Breast epithelium (tissue), 4 donors: ENCODE measurements around the gene SRRM3. TPM values are rescaled to one million over a fixed set of nuclear protein-coding genes. Genes with fewer than 3 reads are reported as not detected.

Source experiments
- DNase-seq, 2 donors: peaks; one replicate each; pipeline ENCODE4 v3.0.0-alpha.2; 2019; ENCODE audit warnings: low spot score in 2 of 2
- H3K27ac ChIP-seq, 2 donors: fragments of 200-600 bp; sonication (generic) in 1 of 2; one replicate each; pipeline ENCODE4 v1.5.1; 2016 to 2019; ENCODE audit warnings: mild to moderate bottlenecking in 1 of 2
- H3K27me3 ChIP-seq, 2 donors: fragments of 200-600 bp; sonication (generic) in 1 of 2; one replicate each; pipeline versions ENCODE4 v1.5.1 to v1.6.0; 2017 to 2019; ENCODE audit warnings: control low read depth in 1 of 2, mild to moderate bottlenecking in 1 of 2
- H3K36me3 ChIP-seq: fragments of 200-600 bp; one replicate; pipeline ENCODE4 v1.5.1; 2019
- H3K4me1 ChIP-seq, 2 donors: fragments of 200-600 bp; sonication (generic); one replicate each; pipeline ENCODE4 v1.5.1; 2016 to 2019; ENCODE audit warnings: control low read depth in 1 of 2
- H3K4me3 ChIP-seq, 3 donors: fragments of 200-600 bp; sonication (generic); 1 replicate in 2 of 3; 2 replicates in 1 of 3; pipeline ENCODE4 v1.5.1; 2016 to 2019; ENCODE audit warnings: mild to moderate bottlenecking in 3 of 3, moderate library complexity in 2 of 3
- H3K9me3 ChIP-seq, 2 donors: fragments of 200-600 bp; sonication (generic) in 1 of 2; one replicate each; pipeline ENCODE4 v1.5.1; 2016 to 2019; ENCODE audit warnings: control low read depth in 1 of 2
- CTCF ChIP-seq, 3 donors: fragments of 450-650 bp; IDR thresholded peaks; one replicate each; pipeline ENCODE4 v1.5.1; 2016 to 2017; ENCODE audit warnings: antibody characterized with exemption in 3 of 3, mild to moderate bottlenecking in 3 of 3, moderate library complexity in 3 of 3
- POLR2A ChIP-seq: fragments of 450-650 bp; IDR thresholded peaks from one replicate; pipeline ENCODE4 v1.6.1; 2016; ENCODE audit warnings: antibody characterized with exemption, mild to moderate bottlenecking, moderate library complexity
- POLR2AphosphoS5 ChIP-seq, 3 donors: sonication (generic); formaldehyde crosslinking; IDR thresholded peaks; one replicate each; pipeline ENCODE4 v1.6.1; 2017; ENCODE audit warnings: antibody characterized with exemption in 3 of 3
- intact Hi-C: fragments of 100-400 bp; cut with DNase I; formaldehyde crosslinking; loops from one replicate; pipeline ENCODE4 v1.15.1; 2023; ENCODE audit warnings: low total_unique reads
- total RNA-seq, 3 donors: library from RNA; depleted of rRNA; stranded (reverse); fragments of >200 nt; gene quantifications; one replicate each; pipeline ENCODE4 v1.1.0, GENCODE V29; 2016

SRRM3 gene
- total RNA-seq, 3 donors from 2014 or later: 3.4 to 7.9 (median 3.4) TPM

DNA sequence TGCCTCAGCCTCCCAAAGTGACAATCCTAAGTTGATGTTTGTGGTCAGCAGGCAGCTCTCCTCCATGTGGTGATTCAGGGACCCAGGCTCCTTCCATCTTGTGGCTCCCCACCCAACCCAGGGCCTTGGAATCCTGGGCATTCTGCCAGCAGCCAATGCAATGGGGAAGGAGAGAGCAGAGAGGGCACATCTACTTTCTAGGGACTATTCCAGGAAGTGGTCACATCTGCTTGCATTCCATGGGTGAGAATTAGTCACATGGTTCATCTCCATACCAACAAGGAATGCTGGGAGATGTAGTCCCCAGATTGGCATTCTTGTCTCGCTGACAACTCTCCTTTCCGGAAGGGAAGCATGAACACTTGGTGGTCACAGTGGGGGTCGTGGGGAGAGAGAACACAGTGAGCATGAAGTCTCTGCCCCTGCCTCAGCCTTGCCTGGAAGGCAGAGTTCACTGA lies 9.9 kb upstream of the SRRM3 start:
- intact Hi-C loops: loop anchor here (1.0 kb wide), 1 partner anchor 22 kb away; no protein-coding TSS in a partner anchor
- TF ChIP-seq CTCF (IDR thresholded peaks at IDR 0.05) (no peak), POLR2A (no peak), POLR2AphosphoS5 (IDR thresholded peaks at IDR 0.05) (no peak)
- Histone ChIP-seq H3K27ac (no peak overlapping the region), H3K36me3 (no peaks in the 10 kb centered on the region), H3K4me3 (no peak overlapping the region), H3K27me3 (peaks cover 0 to 15% of the 10 kb centered on the region in 2 donors), H3K4me1 (no peaks in the 10 kb centered on the region), H3K9me3 (peaks cover 5 to 9% of the 10 kb centered on the region in 2 donors)
- no peak for DNase-seq

GRCh38 chr7:76193466-76193865 lies 8.2 kb upstream of the SRRM3 start:
- no peak for TF ChIP-seq CTCF (IDR thresholded peaks at IDR 0.05)
- no peak for TF ChIP-seq POLR2AphosphoS5 (IDR thresholded peaks at IDR 0.05)
- no peaks in the 10 kb centered on the region for H3K4me1 ChIP-seq
- H3K27ac ChIP-seq: no peak overlapping the region
- DNase-seq: no peak
- intact Hi-C loops: no loop called here
- H3K4me3 ChIP-seq: no peak overlapping the region
- no peaks in the 10 kb centered on the region for H3K36me3 ChIP-seq
- H3K9me3 ChIP-seq: peaks cover 5 to 9% of the 10 kb centered on the region in 2 donors
- peaks cover 0 to 15% of the 10 kb centered on the region in 2 donors for H3K27me3 ChIP-seq

GRCh38 chr7:76193883-76194282 lies 7.8 kb upstream of the SRRM3 start:
- H3K9me3 ChIP-seq: peaks cover 5 to 9% of the 10 kb centered on the region in 2 donors
- peaks cover 0 to 15% of the 10 kb centered on the region in 2 donors for H3K27me3 ChIP-seq
- H3K27ac ChIP-seq: no peak overlapping the region
- no peak overlapping the region for H3K4me3 ChIP-seq
- H3K36me3 ChIP-seq: no peaks in the 10 kb centered on the region
- H3K4me1 ChIP-seq: no peaks in the 10 kb centered on the region
- TF ChIP-seq POLR2A: no peak
- no peak for TF ChIP-seq CTCF (IDR thresholded peaks at IDR 0.05)
- TF ChIP-seq POLR2AphosphoS5 (IDR thresholded peaks at IDR 0.05): no peak
- DNase-seq: no peak
- intact Hi-C loops: no loop called here

- Histone ChIP-seq H3K4me3 (no peak overlapping the region), H3K9me3 (peaks cover 3 to 4% of the 10 kb centered on the region in 2 donors), H3K4me1 (no peaks in the 10 kb centered on the region), H3K27me3 (peaks cover 0 to 15% of the 10 kb centered on the region in 2 donors), H3K36me3 (no peaks in the 10 kb centered on the region), H3K27ac (no peak overlapping the region)
- intact Hi-C loops: no loop called here
- DNase-seq: no peak
- no peak for TF ChIP-seq POLR2A
- no peak for TF ChIP-seq POLR2AphosphoS5 (IDR thresholded peaks at IDR 0.05)
- TF ChIP-seq CTCF (IDR thresholded peaks at IDR 0.05): no peak
Measured at GRCh38 chr7:76196786-76197185, 4.9 kb upstream of the SRRM3 start.

- no peaks in the 10 kb centered on the region for H3K9me3 ChIP-seq
- intact Hi-C loops: no loop called here
- H3K4me3 ChIP-seq: no peak overlapping the region
- no peaks in the 10 kb centered on the region for H3K4me1 ChIP-seq
- TF ChIP-seq POLR2A (no peak), CTCF (IDR thresholded peaks at IDR 0.05) (no peak), POLR2AphosphoS5 (IDR thresholded peaks at IDR 0.05) (no peak)
- H3K27me3 ChIP-seq: peaks cover 0 to 23% of the 10 kb centered on the region in 2 donors
- no peaks in the 10 kb centered on the region for H3K36me3 ChIP-seq
- H3K27ac ChIP-seq: no peak overlapping the region
- no peak for DNase-seq
Measured at GRCh38 chr7:76198202-76198601, 3.5 kb upstream of the SRRM3 start.
